COLO829 (cell line): ENCODE data around the gene ANKS1B.
"Not testable (repeated sequence)": the region's sequence is repeated elsewhere in the genome, so short reads cannot be mapped to it uniquely, and the experiment has no call there.

ENCODE experiments used
- DNase-seq: peaks from one replicate; pipeline ENCODE4 v3.0.0; 2012; ENCODE audit warnings: low spot score

ANKS1B gene

DNA sequence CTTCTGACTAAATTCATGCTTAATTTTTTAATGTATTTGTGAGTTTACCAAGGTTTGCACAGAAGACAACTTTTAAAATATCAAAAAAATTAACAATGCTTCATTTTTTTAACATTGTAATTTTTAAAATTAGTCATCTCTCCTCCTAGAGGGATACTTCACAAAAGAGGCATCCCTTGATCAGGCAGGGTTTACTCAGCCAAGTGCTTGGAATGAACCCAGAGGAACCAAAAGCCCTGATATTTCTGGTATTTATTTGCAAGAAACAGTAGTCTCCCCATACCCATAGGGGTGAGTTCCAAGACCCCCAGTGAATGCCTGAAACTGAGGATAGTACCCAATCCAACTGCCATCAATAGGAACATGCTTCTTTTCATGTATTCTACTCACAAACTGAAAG, 284.7 kb downstream of the ANKS1B start:
- DNase-seq: no peak

DNA sequence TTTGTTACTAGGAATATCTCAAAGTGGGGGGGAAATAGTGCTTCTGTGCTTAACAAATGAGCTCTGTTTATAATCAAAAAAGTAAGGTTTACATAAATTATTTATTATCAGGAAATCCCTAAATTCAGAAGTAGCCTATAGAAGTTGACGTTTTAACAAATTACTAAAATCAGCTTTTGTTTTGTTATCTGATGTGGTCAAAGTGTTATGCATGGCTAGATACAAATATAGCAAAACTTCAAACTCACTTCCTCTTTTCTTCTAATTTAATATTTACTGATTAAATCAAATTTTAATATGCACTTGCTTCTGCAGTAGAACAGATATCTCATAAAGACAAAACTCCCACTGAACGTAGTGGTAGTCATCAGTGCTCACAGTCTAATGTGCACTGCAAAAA, 289.7 kb downstream of the ANKS1B start:
- no peak for DNase-seq

DNA sequence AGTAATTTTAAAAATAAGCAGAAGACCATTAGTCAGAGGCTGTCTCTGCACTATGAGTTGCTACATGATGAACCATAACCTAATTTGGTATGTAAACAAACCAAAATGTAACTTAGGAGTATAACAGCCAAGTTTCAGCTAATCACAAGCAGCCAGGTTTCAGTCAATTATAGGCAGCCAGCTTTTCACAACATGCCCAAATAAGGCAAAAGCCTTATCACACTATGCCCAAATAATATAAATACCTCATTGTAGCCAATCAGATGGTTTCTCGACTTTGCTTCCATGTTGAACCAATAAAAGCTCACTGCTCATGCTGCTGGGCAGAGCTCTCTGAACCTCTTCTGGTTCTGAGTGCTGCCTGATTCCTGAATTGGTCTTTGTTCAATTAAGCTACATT, 298.6 kb downstream of the ANKS1B start:
- no peak for DNase-seq

GRCh38 chr12:99680276-99680675, 304.5 kb downstream of the ANKS1B start:
- no peak for DNase-seq

GRCh38 chr12:99670635-99671034, 314.1 kb downstream of the ANKS1B start:
- no peak for DNase-seq

DNA sequence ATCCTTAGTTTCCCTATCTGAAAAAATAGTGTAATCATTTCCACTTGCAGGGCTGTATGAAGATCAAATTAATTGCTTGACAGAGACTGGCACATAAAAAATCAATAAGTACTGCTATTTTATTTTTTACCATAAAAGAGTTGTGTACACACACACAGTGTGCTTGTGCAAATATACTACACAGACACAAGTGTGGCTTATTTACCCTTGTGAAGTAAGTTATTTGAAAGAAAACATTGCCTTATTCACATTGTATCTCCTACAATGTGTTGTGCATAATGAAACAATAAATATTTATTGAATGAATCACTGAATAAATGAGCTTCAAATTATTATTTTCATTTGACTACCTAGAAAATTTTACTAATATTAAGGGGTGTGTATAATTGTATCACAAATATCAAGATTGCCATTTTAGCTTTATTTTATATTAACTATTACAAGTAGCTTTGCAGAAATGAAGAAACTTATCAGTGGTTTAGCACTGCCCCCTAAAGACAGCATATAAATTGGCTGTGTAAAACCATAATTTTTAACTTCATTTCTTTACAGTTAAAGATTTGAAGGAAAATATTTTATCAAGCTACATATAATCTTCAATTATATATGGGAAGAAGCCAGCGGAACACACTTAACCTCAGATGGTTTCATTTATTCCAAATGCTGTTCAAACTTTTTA, 325.9 kb downstream of the ANKS1B start:
- DNase-seq: no peak

DNA sequence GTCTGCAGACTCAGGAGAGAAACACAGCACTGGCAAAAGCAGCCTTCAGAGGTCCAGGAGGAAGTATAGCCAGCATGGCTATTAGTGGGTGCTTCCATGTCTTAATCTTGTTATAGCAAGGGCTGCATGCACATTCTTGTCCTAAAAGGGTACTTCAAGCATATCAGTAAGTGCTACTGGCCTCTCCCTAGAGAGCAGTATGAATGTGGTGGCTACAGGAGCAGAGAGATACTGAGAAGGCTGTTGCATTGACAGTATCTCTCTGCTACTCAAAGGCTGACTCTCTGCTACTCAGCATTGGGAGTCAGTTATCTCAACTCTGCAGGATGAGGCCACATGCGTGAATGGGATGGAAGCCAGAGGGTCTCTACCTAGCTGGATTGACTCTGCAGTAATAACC, 335.2 kb downstream of the ANKS1B start:
- DNase-seq: no peak

- DNase-seq: no peak
These were observed 336.6 kb downstream of the ANKS1B start for GRCh38 chr12:99648183-99648582.

DNA sequence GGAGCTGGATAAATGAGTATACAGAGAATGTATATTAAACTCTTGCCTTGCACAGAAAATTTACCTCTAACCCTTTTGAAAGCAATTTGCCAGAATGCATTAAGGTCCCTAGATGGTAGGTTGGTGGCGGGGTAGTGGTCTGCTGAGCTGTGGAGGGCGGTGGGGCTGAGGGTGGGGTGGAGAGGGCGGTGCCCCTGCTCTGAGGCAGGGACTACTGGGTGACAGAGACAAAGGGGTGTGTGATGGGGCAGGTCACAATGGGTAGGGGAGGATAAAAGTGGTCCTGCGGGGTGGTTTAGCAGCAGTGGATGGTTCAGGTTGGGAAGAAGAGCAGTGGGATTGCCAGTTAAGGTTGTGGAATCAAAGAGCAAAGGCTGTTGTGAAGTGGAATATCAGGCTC, 337.3 kb downstream of the ANKS1B start, which contains the start of gene GARIN6:
Gene GARIN6, plus strand, starts transcription at position 301 of the 400 bp plus-strand sequence. CDS start 422 bp downstream, outside the sequence.
- no peak for DNase-seq

DNA sequence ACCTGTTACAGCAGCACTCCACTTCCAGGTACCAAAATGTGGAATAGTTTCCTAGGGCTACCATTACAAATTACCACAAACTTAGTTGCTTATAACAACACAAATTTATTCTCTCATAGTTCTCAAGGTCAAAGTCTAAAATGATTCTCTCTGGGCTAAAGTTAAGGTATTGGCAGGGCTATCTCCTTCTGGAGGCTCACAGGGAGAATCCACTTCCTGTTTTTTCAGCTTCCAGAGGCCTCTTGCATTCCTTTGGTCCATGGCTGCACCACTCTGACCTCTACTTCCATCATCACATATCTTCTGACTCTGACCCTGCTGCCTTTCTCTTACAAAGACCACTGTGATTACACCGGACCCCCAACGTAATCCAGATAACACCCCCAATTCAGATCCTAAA, 340.1 kb downstream of the ANKS1B start:
- no peak for DNase-seq

GRCh38 chr12:99627459-99627858, 357.3 kb downstream of the ANKS1B start:
- no peak for DNase-seq

GRCh38 chr12:99624591-99624990, 360.1 kb downstream of the ANKS1B start:
- DNase-seq: not testable (repeated sequence)

GRCh38 chr12:99620159-99620479, 364.6 kb downstream of the ANKS1B start:
- DNase-seq: no peak

DNA sequence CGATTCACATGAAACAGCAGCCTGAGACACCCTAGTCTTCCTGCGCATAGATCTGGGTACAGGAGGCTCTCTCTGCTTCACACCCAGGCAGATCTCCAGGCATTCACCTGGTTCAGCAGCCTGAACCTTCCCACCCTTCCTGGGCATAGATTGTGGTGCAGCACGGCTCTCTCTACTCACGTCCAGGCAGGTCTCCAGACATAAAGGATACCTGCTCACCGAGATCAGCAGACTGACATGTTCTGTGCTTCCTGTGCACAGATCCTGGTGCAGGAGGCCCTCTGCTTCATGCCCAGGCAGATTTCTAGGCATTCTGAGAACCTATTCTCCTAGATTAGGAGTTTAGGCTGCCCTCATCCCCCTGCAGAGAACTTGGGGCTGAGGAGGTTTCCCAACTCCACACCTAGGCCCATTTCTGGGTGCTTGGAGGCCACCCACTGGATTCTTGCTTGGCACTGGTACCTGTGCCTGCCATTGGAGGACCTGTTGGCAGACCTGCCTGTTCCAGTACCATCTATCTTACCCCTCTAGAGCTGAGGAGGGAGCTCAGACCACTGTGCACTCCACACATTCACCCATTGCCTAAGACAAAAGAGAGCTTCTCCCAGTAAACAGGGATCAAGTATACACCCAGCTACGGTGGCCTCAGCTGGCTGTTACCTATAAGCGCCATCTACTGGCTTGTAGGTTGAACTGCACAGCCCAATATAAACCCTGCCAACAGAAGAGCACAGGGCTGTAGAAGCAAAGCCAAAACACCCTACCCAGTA, 365.2 kb downstream of the ANKS1B start:
- DNase-seq: no peak

GRCh38 chr12:99618657-99619056, 366.1 kb downstream of the ANKS1B start:
- DNase-seq: no peak

DNA sequence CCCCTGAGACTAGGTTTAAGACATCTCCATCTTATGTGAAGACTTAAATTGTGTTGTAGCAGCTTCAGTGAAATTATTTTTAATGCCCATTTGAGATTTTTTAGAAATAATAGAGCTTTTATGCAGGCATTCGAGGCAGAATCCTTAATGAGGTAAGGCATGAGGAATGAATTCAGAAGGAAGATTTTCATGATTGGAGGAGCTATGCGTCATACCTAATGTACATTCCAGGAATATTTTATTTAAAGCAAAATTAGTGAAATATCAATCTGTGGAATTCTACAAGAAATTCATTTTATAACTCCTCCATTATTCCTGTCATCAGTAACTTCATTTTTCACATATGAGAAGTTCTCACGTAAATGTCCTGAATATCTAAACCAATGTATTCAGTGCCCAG, 373.1 kb downstream of the ANKS1B start:
- DNase-seq: peak; percentile 40

- DNase-seq: peak; percentile 24
These were observed 373.6 kb downstream of the ANKS1B start for GRCh38 chr12:99611117-99611516.

GRCh38 chr12:99609455-99610181, 375.1 kb downstream of the ANKS1B start:
- peak; percentile 13 for DNase-seq

GRCh38 chr12:99600388-99600787, 384.3 kb downstream of the ANKS1B start:
- no peak for DNase-seq

DNA sequence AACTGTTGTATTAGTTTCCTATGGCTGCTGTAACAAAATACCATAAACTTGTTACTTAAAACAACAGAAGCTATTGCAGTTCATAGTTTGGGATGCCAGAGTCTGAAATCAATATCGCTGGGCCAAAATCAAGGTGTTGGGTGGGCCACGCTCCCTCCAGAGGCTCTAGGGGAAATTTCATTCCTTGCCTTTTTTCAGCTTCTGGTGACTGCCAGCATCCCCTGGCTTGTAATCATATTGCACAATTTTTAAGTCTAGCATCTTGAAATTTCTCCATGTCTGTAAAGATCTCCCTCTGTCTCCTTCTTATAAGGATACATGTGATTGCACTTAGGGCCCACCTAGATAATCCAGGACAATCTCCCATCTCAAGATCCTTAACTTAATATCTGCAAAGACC, 386.0 kb downstream of the ANKS1B start:
- no peak for DNase-seq

GRCh38 chr12:99596762-99597161, 388.0 kb downstream of the ANKS1B start:
- DNase-seq: no peak

DNA sequence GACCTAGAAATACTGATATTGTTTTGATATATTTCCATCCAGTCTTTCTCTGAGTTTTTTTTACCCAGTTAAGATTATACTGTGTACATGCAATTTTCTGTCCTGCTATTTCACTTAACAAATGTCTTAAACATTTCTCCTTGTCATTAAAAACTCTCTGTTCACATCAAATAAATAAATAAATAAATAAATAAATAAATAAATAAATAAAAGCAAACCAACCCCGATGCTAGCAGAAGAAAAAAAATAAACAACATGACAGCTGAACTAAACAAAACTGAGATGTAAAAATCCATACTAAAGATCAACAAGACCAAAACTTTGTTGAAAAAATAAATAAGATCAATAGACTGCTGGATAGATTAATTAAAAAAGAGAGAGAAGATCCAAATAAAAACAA, 407.6 kb downstream of the ANKS1B start:
- not testable (repeated sequence) for DNase-seq

DNA sequence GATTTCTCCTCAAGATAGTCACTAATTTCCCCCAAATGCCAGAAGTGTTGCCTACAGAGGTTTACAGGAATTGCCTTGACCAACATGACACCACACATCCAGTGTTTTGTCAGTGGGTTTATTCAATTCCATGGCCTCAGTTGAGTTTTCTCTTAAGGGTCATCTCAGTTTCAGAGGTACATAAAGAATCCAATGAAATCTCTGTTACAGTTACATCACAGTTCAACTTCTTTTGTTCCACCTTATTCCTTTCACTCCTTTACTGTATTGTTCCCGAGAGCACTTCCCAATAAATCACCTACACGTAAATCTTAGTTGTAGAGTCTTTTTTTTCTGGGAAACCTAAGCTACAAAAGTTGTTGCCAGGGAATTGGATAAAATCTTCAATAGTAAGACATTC, 410.8 kb downstream of the ANKS1B start:
- DNase-seq: no peak
